Measurements from ENCODE around the gene KCNMA1.

Gene KCNMA1

DNA sequence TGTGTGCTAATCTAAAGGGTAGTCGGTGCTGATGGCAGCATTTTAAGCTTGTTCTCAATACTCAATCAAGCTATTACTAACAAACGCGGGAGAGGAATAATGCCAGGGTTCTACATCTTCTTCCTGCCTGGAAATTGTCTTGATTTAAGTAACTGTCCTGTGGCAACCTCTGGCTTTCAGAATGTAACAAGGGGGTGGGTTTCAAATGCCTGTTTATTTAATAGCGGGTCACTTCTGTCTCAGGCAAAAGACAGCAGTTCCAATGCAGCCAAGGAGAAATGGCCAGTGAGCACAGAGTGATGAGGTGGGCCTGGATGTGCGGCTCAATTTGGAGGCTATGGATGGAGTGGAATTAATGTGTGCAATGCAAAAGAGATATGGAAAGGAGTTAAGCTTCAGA lies 692.4 kb downstream of the KCNMA1 start:
- DNase-seq, result no peak

DNA sequence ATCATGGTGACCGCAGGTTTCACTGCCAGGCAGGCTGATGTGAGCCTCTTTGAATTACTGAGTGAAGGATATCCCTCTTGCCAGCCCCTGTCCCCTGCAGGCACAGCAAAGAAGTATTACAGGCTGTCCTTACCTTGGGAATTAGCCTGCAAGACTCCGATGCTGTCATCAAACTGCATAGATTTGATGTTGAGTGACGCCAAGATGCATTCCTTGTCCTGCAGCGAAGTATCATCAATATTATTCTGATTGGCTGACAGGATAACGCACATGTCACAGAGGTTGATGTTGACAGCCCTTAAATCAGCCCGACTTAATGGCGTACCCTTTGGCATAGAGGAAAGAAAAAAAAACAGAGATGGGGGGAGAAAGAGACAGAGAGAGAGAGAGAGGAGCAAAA lies 693.0 kb downstream of the KCNMA1 start:
- DNase-seq, result no peak

- DNase-seq, result no peak
These were observed 694.8 kb downstream of the KCNMA1 start for GRCh38 chr10:76942628-76943416.

- DNase-seq, result no peak
These were observed 697.6 kb downstream of the KCNMA1 start for GRCh38 chr10:76939933-76940468.

DNA sequence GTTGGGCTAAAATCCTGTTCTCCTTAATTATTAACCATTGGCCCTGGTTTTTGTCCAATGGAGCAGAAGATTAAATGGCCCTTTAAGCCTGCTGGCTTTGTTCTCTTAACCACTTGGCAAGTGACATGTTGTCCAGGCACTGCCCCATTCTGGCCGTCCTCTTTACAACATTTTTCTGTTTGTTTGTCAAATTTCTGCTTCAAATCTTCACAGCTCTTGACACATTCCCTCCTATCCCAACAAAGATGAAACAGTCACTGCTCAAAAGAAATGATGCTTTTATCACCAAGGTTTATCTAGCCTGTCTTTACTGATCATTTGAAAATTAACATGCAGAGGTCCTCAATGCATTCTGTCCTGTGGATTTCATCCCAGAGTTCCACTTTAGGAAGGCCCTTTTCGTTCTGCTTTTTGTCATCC lies 700.4 kb downstream of the KCNMA1 start:
- no peak for DNase-seq

GRCh38 chr10:76935941-76936613 lies 701.5 kb downstream of the KCNMA1 start:
- DNase-seq, result no peak

- no peak for DNase-seq
These were observed 709.0 kb downstream of the KCNMA1 start for GRCh38 chr10:76928565-76928964.

GRCh38 chr10:76925636-76926405 lies 711.8 kb downstream of the KCNMA1 start:
- DNase-seq, result no peak

DNA sequence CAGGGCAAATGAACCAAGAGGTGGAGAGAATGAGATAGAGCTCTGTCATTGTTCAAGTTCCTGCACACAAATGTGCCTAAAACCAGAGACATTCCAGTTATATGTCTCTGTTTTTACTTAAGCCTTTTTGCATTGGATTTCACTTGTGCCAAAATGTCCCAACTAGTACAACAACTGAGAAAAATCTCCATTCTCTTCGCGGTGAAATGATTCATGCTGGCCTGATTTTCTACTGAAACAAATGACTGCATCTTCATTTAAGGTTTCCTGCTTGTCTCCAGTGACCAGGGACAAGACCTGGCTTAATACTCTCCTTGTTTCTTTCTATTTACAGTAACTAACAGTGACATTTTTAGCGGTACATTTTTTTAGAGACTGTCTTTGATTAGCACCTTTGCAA lies 714.9 kb downstream of the KCNMA1 start:
- DNase-seq, result no peak

DNA sequence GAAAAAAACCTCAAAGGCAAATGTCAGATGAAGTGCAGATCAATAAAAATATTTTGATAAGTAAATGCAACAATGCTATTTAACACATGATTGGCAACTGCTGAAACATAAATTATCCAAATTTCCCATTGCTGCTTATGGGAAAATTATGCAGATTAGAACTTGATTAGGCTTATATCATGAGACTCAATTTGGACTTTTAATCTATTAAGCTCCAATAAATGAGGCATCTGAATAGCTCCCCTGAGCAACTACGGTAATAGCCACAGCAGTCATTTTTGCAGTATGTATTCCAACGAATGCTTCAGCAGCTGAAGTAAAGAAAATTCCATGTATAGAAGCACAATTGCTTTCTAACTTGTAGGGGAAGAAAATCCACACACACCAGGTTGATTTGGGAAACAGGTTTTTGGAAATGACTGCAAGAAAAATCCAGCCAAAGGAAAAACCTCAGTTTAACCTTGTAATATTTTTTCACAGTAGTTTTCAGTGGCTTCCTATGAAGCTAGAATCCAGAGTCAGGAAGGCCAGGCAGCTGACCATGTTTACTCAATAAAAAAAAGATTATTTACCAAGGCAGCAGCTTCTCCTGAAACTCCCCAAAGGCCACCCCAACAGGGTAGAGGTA lies 716.1 kb downstream of the KCNMA1 start:
- no peak for DNase-seq

DNA sequence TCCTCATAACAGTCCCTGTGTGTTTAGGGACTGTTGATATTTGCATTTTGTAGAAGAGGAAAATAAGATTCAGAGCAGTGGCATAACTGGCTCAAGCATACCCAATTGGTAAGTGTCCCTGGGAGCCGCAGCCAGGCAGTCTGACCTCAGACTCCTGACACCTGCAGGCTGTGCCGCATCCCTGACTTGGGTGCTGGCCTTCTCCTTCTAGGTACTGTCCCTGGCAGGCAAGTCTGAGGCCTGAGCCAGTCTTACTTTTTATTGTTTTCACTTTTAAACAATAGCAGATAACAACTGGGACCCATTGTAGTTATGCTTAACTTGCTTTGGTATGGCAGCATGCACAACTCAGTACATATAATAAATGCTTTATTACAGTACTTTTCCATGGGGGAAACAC lies 717.0 kb downstream of the KCNMA1 start:
- no peak for DNase-seq

DNA sequence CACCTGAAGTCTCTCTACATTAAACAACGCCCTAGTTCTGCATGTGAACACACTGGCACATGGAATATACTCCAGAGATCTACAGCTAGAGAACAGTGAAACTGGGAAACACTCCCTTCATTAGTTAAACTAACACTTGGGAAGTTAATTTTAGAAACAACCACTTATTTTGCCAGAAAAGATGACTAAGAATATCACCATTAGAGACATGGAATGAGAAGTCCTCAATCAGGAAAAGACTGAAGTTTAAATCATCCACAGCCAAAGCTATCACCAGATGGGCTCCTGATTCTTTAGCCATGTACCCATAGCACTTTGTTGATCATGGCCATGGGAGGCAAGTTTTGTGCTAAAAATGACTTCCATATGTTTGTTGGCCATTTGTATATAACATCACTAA lies 719.5 kb downstream of the KCNMA1 start:
- no peak for DNase-seq

GRCh38 chr10:76917071-76917470 lies 720.5 kb downstream of the KCNMA1 start:
- no peak for DNase-seq

DNA sequence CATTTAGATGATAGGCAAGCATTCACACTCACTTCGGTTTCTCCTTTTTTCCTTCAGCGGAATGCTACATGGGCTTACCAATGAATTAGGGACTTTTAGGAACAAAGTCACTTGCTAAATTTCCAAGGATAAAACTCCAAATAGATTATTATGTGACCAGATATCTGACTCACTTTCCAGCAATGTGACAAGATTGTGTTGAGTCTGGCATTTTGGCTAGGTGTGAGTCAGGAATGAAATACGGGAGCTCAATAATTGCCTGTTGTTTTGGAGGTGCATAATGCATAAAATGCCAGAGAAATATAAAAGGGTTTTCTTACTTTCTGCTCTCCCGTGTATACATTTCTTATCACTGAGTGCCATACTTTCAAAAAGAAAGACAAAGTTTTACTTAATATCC lies 721.1 kb downstream of the KCNMA1 start:
- no peak for DNase-seq

GRCh38 chr10:76915316-76915715 lies 722.3 kb downstream of the KCNMA1 start:
- no peak for DNase-seq

- DNase-seq, result no peak
These were observed 726.4 kb downstream of the KCNMA1 start for GRCh38 chr10:76911184-76911583.

DNA sequence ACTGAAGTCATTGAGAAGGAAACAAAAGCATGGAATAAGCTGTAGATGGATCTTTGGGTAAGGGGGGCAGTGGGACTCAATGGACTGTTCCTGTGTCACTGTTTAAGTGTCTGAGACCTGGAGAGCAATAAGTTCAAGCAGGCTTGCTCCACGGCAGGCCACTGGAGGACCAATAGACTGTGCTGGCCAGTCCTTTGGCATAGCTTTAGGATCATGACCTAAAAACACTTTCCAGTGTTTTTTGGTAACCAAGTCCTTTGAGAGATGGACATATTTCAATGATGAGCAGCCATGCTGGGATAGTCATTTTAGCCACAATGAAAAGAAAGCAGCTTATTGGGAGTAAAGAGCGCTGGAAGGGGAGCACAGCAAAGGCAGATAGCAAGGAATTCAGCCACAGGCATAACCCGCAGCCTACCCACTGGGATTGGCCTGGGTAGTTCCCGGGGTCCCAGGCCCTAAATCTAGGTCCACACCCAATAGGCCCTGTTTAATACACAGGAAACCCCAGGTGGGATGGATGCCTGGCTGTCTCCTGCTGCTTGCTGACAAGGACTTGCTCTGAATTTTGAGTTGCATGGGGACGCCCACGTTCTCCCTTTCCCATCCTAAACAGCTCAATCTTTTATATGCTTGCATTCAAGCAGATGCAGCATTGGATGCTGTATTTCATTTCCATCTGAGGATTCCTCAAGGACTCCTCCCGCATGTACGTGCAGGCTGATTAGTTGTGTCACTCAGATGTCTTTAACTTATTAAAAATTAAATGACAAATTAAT lies 727.2 kb downstream of the KCNMA1 start:
- no peak for DNase-seq

GRCh38 chr10:76906256-76906655 lies 731.4 kb downstream of the KCNMA1 start:
- DNase-seq, result no peak

DNA sequence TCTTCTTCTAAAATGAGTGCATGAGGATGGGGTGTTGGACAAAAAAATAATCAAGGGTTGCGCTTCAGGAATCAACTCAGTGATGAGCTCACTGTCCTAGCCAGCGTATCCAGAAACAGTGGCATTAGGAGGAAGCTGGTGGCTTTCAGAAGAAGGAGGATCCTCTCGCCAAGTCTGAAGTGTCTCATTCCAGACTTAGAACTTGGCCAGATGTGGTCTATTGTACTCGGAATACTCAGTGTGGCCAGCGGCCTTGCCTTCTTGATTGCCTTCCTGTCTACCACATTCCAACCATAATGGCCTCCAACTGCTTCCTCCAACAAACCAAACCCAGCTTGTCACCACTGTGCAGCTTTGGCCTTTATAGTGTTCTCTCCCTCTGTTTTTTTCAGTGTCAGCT lies 732.4 kb downstream of the KCNMA1 start:
- DNase-seq, result no peak

GRCh38 chr10:76903387-76903945 lies 734.1 kb downstream of the KCNMA1 start:
- no peak for DNase-seq

DNA sequence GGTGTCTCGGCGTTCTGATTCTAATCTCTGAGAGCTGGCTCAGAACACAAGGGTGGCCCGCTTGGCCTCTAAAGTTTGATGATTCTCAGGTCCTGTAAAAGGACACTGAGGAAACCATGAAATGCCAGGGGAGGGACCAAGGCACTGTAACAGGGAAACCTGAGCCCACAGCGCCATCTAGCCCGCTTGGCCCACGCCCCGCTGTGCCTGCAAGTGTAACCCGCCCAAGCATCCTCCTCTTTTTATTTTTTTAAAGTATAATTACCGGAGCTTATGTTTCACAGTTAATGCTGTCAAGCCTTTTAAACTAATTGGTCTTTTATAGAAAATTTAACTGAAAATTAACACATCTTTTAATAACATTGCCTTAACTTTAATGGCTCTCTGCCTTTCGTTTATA lies 734.7 kb downstream of the KCNMA1 start:
- peak; percentile 42 for DNase-seq

DNA sequence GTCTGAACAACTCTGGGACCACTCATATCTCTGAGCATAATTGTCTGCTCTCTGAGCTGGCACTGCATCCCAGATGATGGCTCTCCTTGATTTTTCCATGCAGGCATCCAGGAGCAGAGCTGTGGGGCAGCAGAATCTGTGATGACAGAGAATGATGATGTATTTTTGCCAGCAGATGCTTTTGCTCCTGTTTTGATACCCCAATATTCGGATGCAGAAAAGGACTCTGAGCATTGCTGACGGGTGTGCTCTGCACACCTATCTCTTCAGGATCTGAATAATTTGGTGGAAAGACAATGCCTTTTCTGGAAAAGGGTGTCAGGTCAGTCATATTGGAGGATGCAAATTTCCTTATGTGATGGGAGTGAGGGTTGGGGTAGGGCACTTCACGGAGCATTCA lies 735.9 kb downstream of the KCNMA1 start:
- DNase-seq, result no peak

Data from left hindlimb (tissue), 1 donor.